ENCODE measurements around the gene SCRN1. TPM values are rescaled to one million over a fixed set of nuclear protein-coding genes. Genes with fewer than 3 reads are reported as not detected.
A peak's percentile ranks its signal among the peaks of the same experiment; 100 is the strongest.

The SCRN1 gene
- total and polyA plus RNA-seq, 2 of the 13 experiments (the other 11 are each of a cell fraction or from before 2014, with no cell fraction given) = 43.2 to 49.8 TPM

GRCh38 chr7:29988424-29989256, 961 bp downstream of the SCRN1 start (continued):
- TF ChIP-seq PRDM10 (CRISPR knock-in tag; IDR thresholded peaks at IDR 0.05; ENCODE audit: low read depth) = peak; percentile 14; the same call in 1 of the 2 replicates
- TF ChIP-seq GABPA (IDR thresholded peaks at IDR 0.05; ENCODE audit: low read depth, low read length) = no peak
- TF ChIP-seq GABPA (CRISPR knock-in tag; IDR thresholded peaks at IDR 0.05; ENCODE audit: low read depth) = peak; percentile 11; the same call in 1 of the 2 replicates
- no peak for TF ChIP-seq ATF7 (IDR thresholded peaks at IDR 0.05)
- TF ChIP-seq ATF7 (CRISPR knock-in tag; IDR thresholded peaks at IDR 0.05) = no peak
- 0 out of 2 replicates have a peak, but pooled peaks have one; percentile 12 for TF ChIP-seq SP4 (CRISPR knock-in tag; IDR thresholded peaks at IDR 0.05)
- TF ChIP-seq ZNF572 (CRISPR knock-in tag; IDR thresholded peaks at IDR 0.05) = peak; percentile 52; the same call in 1 of the 2 replicates
- TF ChIP-seq KAT2B (IDR thresholded peaks at IDR 0.05; ENCODE audit: borderline replicate concordance, low read depth, low read length) = no peak
- no peak for TF ChIP-seq ZNF724P (CRISPR knock-in tag; IDR thresholded peaks at IDR 0.05; ENCODE audit: borderline replicate concordance)
- peak in 1 of 2 experiments; percentile 54; a peak in 3 of 4 replicates for TF ChIP-seq POLR2A (IDR thresholded peaks at IDR 0.05; ENCODE audit: insufficient read depth in 1 of 2, low read depth in 2 of 2, low read length in 2 of 2)
- TF ChIP-seq NFAT5 (CRISPR knock-in tag; IDR thresholded peaks at IDR 0.05) = peak; percentile 54; the same call in 1 of the 2 replicates
- 0 out of 2 replicates have a peak, but pooled peaks have one; percentile 38 for TF ChIP-seq ARHGAP35 (CRISPR knock-in tag; IDR thresholded peaks at IDR 0.05; ENCODE audit: borderline replicate concordance)
- peak in 1 of 2 experiments; percentile 62; a peak in 1 of 4 replicates for TF ChIP-seq HMGXB4 (CRISPR knock-in tag; IDR thresholded peaks at IDR 0.05; ENCODE audit: borderline replicate concordance in 1 of 2, low read depth in 1 of 2)
- no peak for TF ChIP-seq ZNF431 (CRISPR knock-in tag; IDR thresholded peaks at IDR 0.05; ENCODE audit: borderline replicate concordance, low read depth)
- TF ChIP-seq BHLHE40 (IDR thresholded peaks at IDR 0.05; ENCODE audit: low read length) = peak; percentile 33; the same call in 1 of the 2 replicates

Measured in HepG2 (cell line).